Neuronal stem cell (in vitro differentiated cells): ENCODE data around the gene FHIT.

ENCODE experiments used
- DNase-seq: peaks from one replicate; pipeline ENCODE4 v3.0.0-alpha.2; 2013; ENCODE audit warnings: low spot score
- H2AFZ ChIP-seq: one replicate; pipeline ENCODE4 v1.6.1; 2013; ENCODE audit warnings: mild to moderate bottlenecking, low read length, inconsistent platforms
- H2AK5ac ChIP-seq: 2 replicates; pipeline ENCODE4 v1.6.1; 2013; ENCODE audit warnings: low read depth, mild to moderate bottlenecking, inconsistent platforms, low read length, moderate library complexity, mixed read lengths
- H2BK120ac ChIP-seq: 2 replicates; pipeline ENCODE4 v1.6.1; 2013; ENCODE audit warnings: low read depth, mild to moderate bottlenecking, inconsistent platforms, low read length, moderate library complexity, mixed read lengths
- H2BK12ac ChIP-seq: one replicate; pipeline ENCODE4 v1.6.1; 2013; ENCODE audit warnings: low read length, inconsistent platforms
- H2BK15ac ChIP-seq: 2 replicates; pipeline ENCODE4 v1.6.1; 2013; ENCODE audit warnings: mild to moderate bottlenecking, low read length, inconsistent platforms, mixed read lengths
- H2BK5ac ChIP-seq: one replicate; pipeline ENCODE4 v1.6.1; 2013; ENCODE audit warnings: inconsistent platforms, mild to moderate bottlenecking, low read length, moderate library complexity
- H3K14ac ChIP-seq: one replicate; pipeline ENCODE4 v1.6.1; 2013; ENCODE audit warnings: low read length, inconsistent platforms
- H3K18ac ChIP-seq: 2 replicates; pipeline ENCODE4 v1.6.1; 2013; ENCODE audit warnings: low read length, inconsistent platforms
- H3K23ac ChIP-seq: 2 replicates; pipeline ENCODE4 v1.6.1; 2013; ENCODE audit warnings: low read depth, mild to moderate bottlenecking, mixed read lengths, low read length, inconsistent platforms; ENCODE audit not compliant: poor library complexity
- H3K27ac ChIP-seq: replicated peaks from 3 replicates; pipeline ENCODE4 v1.5.1; 2013; ENCODE audit warnings: low read length, inconsistent platforms
- H3K27me3 ChIP-seq, 3 experiments: 2 replicates each; pipeline ENCODE4 v1.6.1; 2013; ENCODE audit warnings: low read length in 3 of 3, mild to moderate bottlenecking in 2 of 3, inconsistent platforms in 1 of 3, low read depth in 1 of 3, mixed read lengths in 1 of 3, moderate library complexity in 1 of 3; ENCODE audit not compliant: control insufficient read depth in 3 of 3, insufficient read depth in 3 of 3
- H3K36me3 ChIP-seq, 2 donors: replicated peaks in 1 of 2; 2 replicates each; pipeline ENCODE4 v1.6.1; 2013; ENCODE audit warnings: low read length in 2 of 2; ENCODE audit not compliant: control insufficient read depth in 2 of 2, insufficient read depth in 2 of 2
- H3K4ac ChIP-seq: 2 replicates; pipeline ENCODE4 v1.6.1; 2013; ENCODE audit warnings: inconsistent platforms, mild to moderate bottlenecking, low read length, moderate library complexity
- H3K4me1 ChIP-seq, 2 donors: 1 replicate in 1 of 2; 2 replicates in 1 of 2; pipeline ENCODE4 v1.6.1; 2013; ENCODE audit warnings: low read length in 2 of 2, low read depth in 1 of 2; ENCODE audit not compliant: control insufficient read depth in 2 of 2, insufficient read depth in 1 of 2
- H3K4me2 ChIP-seq: one replicate; pipeline ENCODE4 v1.6.1; 2013; ENCODE audit warnings: mild to moderate bottlenecking, low read length, inconsistent platforms; ENCODE audit not compliant: insufficient read depth, poor library complexity, severe bottlenecking
- H3K4me3 ChIP-seq, 2 donors: 2 replicates each; pipeline ENCODE4 v1.5.1; 2013; ENCODE audit warnings: low read length in 2 of 2, mild to moderate bottlenecking in 2 of 2, inconsistent platforms in 1 of 2, moderate library complexity in 1 of 2
- H3K79me1 ChIP-seq: one replicate; pipeline ENCODE4 v1.6.1; 2013; ENCODE audit warnings: low read depth, mild to moderate bottlenecking, inconsistent platforms, low read length, moderate library complexity
- H3K9ac ChIP-seq: one replicate; pipeline ENCODE4 v1.6.1; 2013; ENCODE audit warnings: mild to moderate bottlenecking, low read depth, low read length, inconsistent platforms; ENCODE audit not compliant: poor library complexity
- H3K9me3 ChIP-seq, 2 donors: replicated peaks in 1 of 2; 2 replicates each; pipeline versions ENCODE3 to v1.6.1; 2013; ENCODE audit warnings: low read length in 2 of 2, mild to moderate bottlenecking in 2 of 2, inconsistent platforms in 1 of 2, low read depth in 1 of 2, mixed read lengths in 1 of 2, moderate library complexity in 1 of 2; ENCODE audit not compliant: control insufficient read depth in 2 of 2, insufficient read depth in 1 of 2
- H4K8ac ChIP-seq: one replicate; pipeline ENCODE4 v1.6.1; 2013; ENCODE audit warnings: low read depth, mild to moderate bottlenecking, inconsistent platforms, low read length, moderate library complexity
- H4K91ac ChIP-seq: one replicate; pipeline ENCODE4 v1.6.1; 2013; ENCODE audit warnings: low read length, low read depth, mild to moderate bottlenecking, inconsistent platforms; ENCODE audit not compliant: poor library complexity
- WGBS, 2 donors: extraction: QIAGEN DNeasy Blood & Tissue Kit; methylation state at CpG; one replicate each; pipeline ENCODE4 v1.1.7; 2013; ENCODE audit warnings: missing lambda C conversion rate in 2 of 2, mixed read lengths in 1 of 2; ENCODE audit not compliant: insufficient read length in 2 of 2, insufficient replicate concordance in 1 of 2; ENCODE audit errors: extremely low coverage in 2 of 2; 5-methylcytosine and 5-hydroxymethylcytosine counted together

The FHIT gene

GRCh38 chr3:59832702-59833101 lies 1418.5 kb downstream of the FHIT start:
- Histone ChIP-seq H3K4me3 (no peak overlapping the region), H2BK120ac (no peak overlapping the region), H3K27ac (no peak overlapping the region), H3K79me1 (no peaks in the 10 kb centered on the region), H3K18ac (no peak overlapping the region), H4K8ac (no peak overlapping the region), H2AK5ac (no peak overlapping the region), H3K36me3 (no peaks in the 10 kb centered on the region), H3K4ac (no peak overlapping the region), H3K9me3 (no peaks in the 10 kb centered on the region), H4K91ac (no peak overlapping the region), H2BK15ac (no peak overlapping the region), H3K27me3 (no peaks in the 10 kb centered on the region), H3K9ac (no peak overlapping the region), H2BK5ac (no peak overlapping the region), H2AFZ (no peak overlapping the region), H2BK12ac (no peak overlapping the region), H3K4me2 (no peak overlapping the region), H3K23ac (no peak overlapping the region), H3K4me1 (no peaks in the 10 kb centered on the region), H3K14ac (no peak overlapping the region)
- DNase-seq, result no peak
- WGBS, 2 donors, result no CpG with 5 or more reads among the region's 3 CpGs

GRCh38 chr3:59832241-59832640 lies 1419.0 kb downstream of the FHIT start:
- no peak overlapping the region for H3K4me3 ChIP-seq
- H2AFZ ChIP-seq, result no peak overlapping the region
- no peak overlapping the region for H3K27ac ChIP-seq
- H2BK120ac ChIP-seq, result no peak overlapping the region
- no peak overlapping the region for H4K91ac ChIP-seq
- H3K36me3 ChIP-seq, result no peaks in the 10 kb centered on the region
- H3K9ac ChIP-seq, result no peak overlapping the region
- no peaks in the 10 kb centered on the region for H3K9me3 ChIP-seq
- no peak overlapping the region for H2BK12ac ChIP-seq
- no peak overlapping the region for H2AK5ac ChIP-seq
- no peak overlapping the region for H2BK5ac ChIP-seq
- H3K23ac ChIP-seq, result no peak overlapping the region
- H3K79me1 ChIP-seq, result no peaks in the 10 kb centered on the region
- no peak overlapping the region for H3K14ac ChIP-seq
- no peak overlapping the region for H3K4me2 ChIP-seq
- H3K18ac ChIP-seq, result no peak overlapping the region
- H3K27me3 ChIP-seq, result no peaks in the 10 kb centered on the region
- DNase-seq, result no peak
- H3K4me1 ChIP-seq, result no peaks in the 10 kb centered on the region
- no peak overlapping the region for H4K8ac ChIP-seq
- no peak overlapping the region for H2BK15ac ChIP-seq
- H3K4ac ChIP-seq, result no peak overlapping the region
- no CpG with 5 or more reads among the region's 3 CpGs for WGBS, 2 donors

GRCh38 chr3:59831394-59831793 lies 1419.9 kb downstream of the FHIT start:
- Histone ChIP-seq H2AK5ac (no peak overlapping the region), H2AFZ (no peak overlapping the region), H3K27ac (no peak overlapping the region), H3K18ac (no peak overlapping the region), H3K4me3 (no peak overlapping the region), H3K9me3 (no peaks in the 10 kb centered on the region), H2BK5ac (no peak overlapping the region), H3K79me1 (no peaks in the 10 kb centered on the region), H3K23ac (no peak overlapping the region), H3K36me3 (no peaks in the 10 kb centered on the region), H3K14ac (no peak overlapping the region), H3K27me3 (no peaks in the 10 kb centered on the region), H3K4ac (no peak overlapping the region), H2BK15ac (no peak overlapping the region), H4K8ac (no peak overlapping the region), H3K9ac (no peak overlapping the region), H3K4me2 (no peak overlapping the region), H2BK120ac (no peak overlapping the region), H2BK12ac (no peak overlapping the region), H4K91ac (no peak overlapping the region), H3K4me1 (no peaks in the 10 kb centered on the region)
- no CpG with 5 or more reads among the region's 2 CpGs for WGBS, 2 donors
- DNase-seq, result no peak

GRCh38 chr3:59829527-59829926 lies 1421.7 kb downstream of the FHIT start:
- H2BK120ac ChIP-seq, result no peak overlapping the region
- H3K18ac ChIP-seq, result no peak overlapping the region
- H3K4me3 ChIP-seq, result no peak overlapping the region
- no peaks in the 10 kb centered on the region for H3K27me3 ChIP-seq
- no peaks in the 10 kb centered on the region for H3K79me1 ChIP-seq
- no CpG with 5 or more reads among the region's 1 CpG for WGBS, 2 donors
- DNase-seq, result no peak
- no peak overlapping the region for H3K4ac ChIP-seq
- no peak overlapping the region for H4K91ac ChIP-seq
- no peak overlapping the region for H3K9ac ChIP-seq
- no peak overlapping the region for H2BK15ac ChIP-seq
- H3K27ac ChIP-seq, result no peak overlapping the region
- H2BK12ac ChIP-seq, result no peak overlapping the region
- H2AK5ac ChIP-seq, result no peak overlapping the region
- no peak overlapping the region for H3K4me2 ChIP-seq
- no peaks in the 10 kb centered on the region for H3K4me1 ChIP-seq
- no peak overlapping the region for H2AFZ ChIP-seq
- H4K8ac ChIP-seq, result no peak overlapping the region
- no peak overlapping the region for H3K23ac ChIP-seq
- no peak overlapping the region for H2BK5ac ChIP-seq
- H3K9me3 ChIP-seq, result no peaks in the 10 kb centered on the region
- H3K14ac ChIP-seq, result no peak overlapping the region
- no peaks in the 10 kb centered on the region for H3K36me3 ChIP-seq
